Naive B cell (primary cell): ENCODE results near the gene CPNE5. TPM values are rescaled to one million over a fixed set of nuclear protein-coding genes. Genes with fewer than 3 reads are reported as not detected.

Source experiments
- ATAC-seq, 2 donors: fragments of 150-1000 bp; cut with Tn5 transposase; 2 replicates each; pipeline ENCODE4 v1.10.0; 2021; ENCODE audit warnings: low read depth in 2 of 2, mild to moderate bottlenecking in 2 of 2, moderate library complexity in 2 of 2
- DNase-seq: peaks from one replicate; pipeline ENCODE4 v3.0.0; 2022
- H3K27ac Mint-ChIP-seq, 6 donors: one replicate each; pipeline ENCODE4 v1.8.0; 2020 to 2022; ENCODE audit warnings: mild to moderate bottlenecking in 6 of 6, mixed read lengths in 6 of 6, moderate library complexity in 5 of 6, inconsistent platforms in 2 of 6
- H3K27me3 Mint-ChIP-seq, 3 donors: one replicate each; pipeline ENCODE4 v1.8.0; 2021 to 2022; ENCODE audit warnings: mixed read lengths in 3 of 3, mild to moderate bottlenecking in 1 of 3
- H3K36me3 Mint-ChIP-seq, 2 donors: one replicate each; pipeline ENCODE4 v1.8.0; 2020 to 2022; ENCODE audit warnings: mixed read lengths in 2 of 2, inconsistent platforms in 1 of 2, mild to moderate bottlenecking in 1 of 2
- H3K4me1 Mint-ChIP-seq, 3 donors: one replicate each; pipeline ENCODE4 v1.8.0; 2020 to 2022; ENCODE audit warnings: mixed read lengths in 3 of 3, inconsistent platforms in 1 of 3, mild to moderate bottlenecking in 1 of 3, moderate library complexity in 1 of 3
- H3K4me3 Mint-ChIP-seq, 8 donors: one replicate each; pipeline ENCODE4 v1.8.0; 2020 to 2022; ENCODE audit warnings: mild to moderate bottlenecking in 8 of 8, mixed read lengths in 8 of 8, moderate library complexity in 8 of 8, inconsistent platforms in 2 of 8
- H3K9me3 Mint-ChIP-seq, 7 donors: one replicate each; pipeline ENCODE4 v1.8.0; 2020 to 2022; ENCODE audit warnings: mixed read lengths in 7 of 7, mild to moderate bottlenecking in 5 of 7, inconsistent platforms in 2 of 7, moderate library complexity in 1 of 7
- polyA plus RNA-seq, 6 donors: library from polyadenylated mRNA; unstranded; fragments of 300-500 nt; fragmentation: Illumina TruSeq; gene quantifications; one replicate each; pipeline ENCODE4 v1.2.3, GENCODE V29; 2021; ENCODE audit warnings: low read depth in 6 of 6

The CPNE5 gene
- polyA plus RNA-seq, 6 donors from 2014 or later, result 56.9 to 105 (median 92.2) TPM

GRCh38 chr6:36769183-36769675, 70.0 kb downstream of the CPNE5 start:
- Mint-ChIP-seq H3K27me3 (no peaks in the 10 kb centered on the region), H3K9me3 (no peaks in the 10 kb centered on the region), H3K4me1 (peaks cover 42 to 44% (median 44%) of the 10 kb centered on the region in 3 donors), H3K27ac (peak overlapping the region in 3 of 6 donors; percentile 26 to 72 (median 31)), H3K4me3 (peak overlapping the region in 6 of 8 donors; percentile 9 to 79 (median 62)), H3K36me3 (no peaks in the 10 kb centered on the region)
- DNase-seq, result no peak
- no peak for ATAC-seq

GRCh38 chr6:36766399-36766945, 72.8 kb downstream of the CPNE5 start:
- ATAC-seq, result peak; percentile 45 to 46
- Mint-ChIP-seq H3K4me1 (peaks cover 42 to 44% (median 44%) of the 10 kb centered on the region in 3 donors), H3K27me3 (no peaks in the 10 kb centered on the region), H3K9me3 (no peaks in the 10 kb centered on the region), H3K27ac (peak overlapping the region in 5 of 6 donors; percentile 6 to 74 (median 38)), H3K36me3 (no peaks in the 10 kb centered on the region), H3K4me3 (peak overlapping the region in 7 of 8 donors; percentile 48 to 84 (median 67))
- DNase-seq, result peak; percentile 21

- ATAC-seq (peak; percentile 92 to 93), DNase-seq (peak; percentile 76)
- Mint-ChIP-seq H3K4me3 (peak overlapping the region in 7 of 8 donors; percentile 15 to 84 (median 69)), H3K4me1 (peaks cover 40 to 42% (median 40%) of the 10 kb centered on the region in 3 donors), H3K9me3 (no peaks in the 10 kb centered on the region), H3K27ac (peak overlapping the region; percentile 34 to 80 (median 62)), H3K36me3 (no peaks in the 10 kb centered on the region), H3K27me3 (no peaks in the 10 kb centered on the region)
Observed at GRCh38 chr6:36765594-36766398, 73.4 kb downstream of the CPNE5 start.

GRCh38 chr6:36765190-36765589, 74.1 kb downstream of the CPNE5 start:
- no peak for DNase-seq
- no peaks in the 10 kb centered on the region for H3K9me3 Mint-ChIP-seq
- peaks cover 36 to 39% (median 37%) of the 10 kb centered on the region in 3 donors for H3K4me1 Mint-ChIP-seq
- H3K27ac Mint-ChIP-seq, result peak overlapping the region in 2 of 6 donors; percentile 34 to 51
- no peaks in the 10 kb centered on the region for H3K36me3 Mint-ChIP-seq
- no peaks in the 10 kb centered on the region for H3K27me3 Mint-ChIP-seq
- H3K4me3 Mint-ChIP-seq, result peak overlapping the region in 3 of 8 donors; percentile 41 to 55 (median 55)
- ATAC-seq, result no peak

- Mint-ChIP-seq H3K27me3 (no peaks in the 10 kb centered on the region), H3K9me3 (no peaks in the 10 kb centered on the region), H3K36me3 (no peaks in the 10 kb centered on the region), H3K4me3 (no peak overlapping the region), H3K27ac (peak overlapping the region in 3 of 6 donors; percentile 27 to 53 (median 36)), H3K4me1 (peaks cover 40 to 43% (median 43%) of the 10 kb centered on the region in 3 donors)
- no peak for ATAC-seq
- DNase-seq, result no peak
Observed at GRCh38 chr6:36762123-36762522, 77.1 kb downstream of the CPNE5 start.

- Mint-ChIP-seq H3K4me3 (peak overlapping the region in 1 of 8 donors; percentile 25), H3K9me3 (peaks cover 0 to under 1% (median 0%) of the 10 kb centered on the region in 7 donors), H3K4me1 (peaks cover 43 to 45% (median 44%) of the 10 kb centered on the region in 3 donors), H3K27ac (peak overlapping the region in 1 of 6 donors; percentile 67), H3K27me3 (no peaks in the 10 kb centered on the region), H3K36me3 (peaks cover 0 to 3% of the 10 kb centered on the region in 2 donors)
- ATAC-seq, result no peak
- DNase-seq, result no peak
Observed at GRCh38 chr6:36760685-36761435, 78.4 kb downstream of the CPNE5 start.

- H3K27me3 Mint-ChIP-seq, result no peaks in the 10 kb centered on the region
- DNase-seq (peak; percentile 80), ATAC-seq (peak; percentile 51 to 58)
- peak overlapping the region in 5 of 8 donors; percentile 35 to 91 (median 75) for H3K4me3 Mint-ChIP-seq
- peaks cover 0 to 5% (median 0%) of the 10 kb centered on the region in 7 donors for H3K9me3 Mint-ChIP-seq
- H3K27ac Mint-ChIP-seq, result peak overlapping the region; percentile 90 to 99 (median 96)
- H3K36me3 Mint-ChIP-seq, result peaks cover 4 to 11% of the 10 kb centered on the region in 2 donors
- H3K4me1 Mint-ChIP-seq, result peaks cover 46 to 53% (median 52%) of the 10 kb centered on the region in 3 donors
Observed at GRCh38 chr6:36759148-36759759, 80.0 kb downstream of the CPNE5 start.

GRCh38 chr6:36758516-36759147, 80.6 kb downstream of the CPNE5 start:
- DNase-seq, result no peak
- no peaks in the 10 kb centered on the region for H3K27me3 Mint-ChIP-seq
- H3K4me3 Mint-ChIP-seq, result peak overlapping the region in 6 of 8 donors; percentile 59 to 93 (median 88)

GRCh38 chr6:36757943-36758508, 81.2 kb downstream of the CPNE5 start:
- peaks cover 0 to 5% (median 0%) of the 10 kb centered on the region in 7 donors for H3K9me3 Mint-ChIP-seq
- no peaks in the 10 kb centered on the region for H3K27me3 Mint-ChIP-seq
- H3K36me3 Mint-ChIP-seq, result peaks cover 4 to 11% of the 10 kb centered on the region in 2 donors
- peak overlapping the region; percentile 79 to 93 (median 90) for H3K4me3 Mint-ChIP-seq
- DNase-seq (no peak), ATAC-seq (no peak)
- H3K27ac Mint-ChIP-seq, result peak overlapping the region; percentile 90 to 99 (median 96)
- H3K4me1 Mint-ChIP-seq, result peaks cover 58 to 65% (median 65%) of the 10 kb centered on the region in 3 donors

More at GRCh38 chr6:36758516-36759147, 80.6 kb downstream of the CPNE5 start:
- peaks cover 0 to 5% (median 0%) of the 10 kb centered on the region in 7 donors for H3K9me3 Mint-ChIP-seq
- H3K27ac Mint-ChIP-seq, result peak overlapping the region; percentile 75 to 99 (median 96)
- peak in 1 of 2 donors; percentile 13 for ATAC-seq
- peaks cover 52 to 59% (median 59%) of the 10 kb centered on the region in 3 donors for H3K4me1 Mint-ChIP-seq
- H3K36me3 Mint-ChIP-seq, result peaks cover 4 to 11% of the 10 kb centered on the region in 2 donors

GRCh38 chr6:36757206-36757605, 82.0 kb downstream of the CPNE5 start:
- DNase-seq (peak; percentile 58), ATAC-seq (peak; percentile 21 to 24)
- no peaks in the 10 kb centered on the region for H3K27me3 Mint-ChIP-seq
- peak overlapping the region; percentile 90 to 99 (median 96) for H3K27ac Mint-ChIP-seq
- H3K4me3 Mint-ChIP-seq, result peak overlapping the region; percentile 79 to 93 (median 90)
- peaks cover 0 to 5% (median 0%) of the 10 kb centered on the region in 7 donors for H3K9me3 Mint-ChIP-seq
- peaks cover 4 to 11% of the 10 kb centered on the region in 2 donors for H3K36me3 Mint-ChIP-seq
- peaks cover 66 to 74% (median 73%) of the 10 kb centered on the region in 3 donors for H3K4me1 Mint-ChIP-seq

GRCh38 chr6:36756786-36757185, 82.5 kb downstream of the CPNE5 start:
- H3K36me3 Mint-ChIP-seq, result peaks cover 4 to 14% of the 10 kb centered on the region in 2 donors
- peak overlapping the region; percentile 90 to 99 (median 96) for H3K27ac Mint-ChIP-seq
- peaks cover 69 to 78% (median 77%) of the 10 kb centered on the region in 3 donors for H3K4me1 Mint-ChIP-seq
- peak; percentile 28 for DNase-seq
- peak overlapping the region; percentile 79 to 93 (median 90) for H3K4me3 Mint-ChIP-seq
- H3K9me3 Mint-ChIP-seq, result peaks cover 0 to 5% (median 0%) of the 10 kb centered on the region in 7 donors
- no peaks in the 10 kb centered on the region for H3K27me3 Mint-ChIP-seq
- no peak for ATAC-seq
